ENCODE measurements around the gene TACC2.
"Not testable (repeated sequence)": the region's sequence is repeated elsewhere in the genome, so short reads cannot be mapped to it uniquely, and the experiment has no call there.

Gene TACC2

GRCh38 chr10:122020226-122020625 lies 31.3 kb downstream of the TACC2 start:
- in situ Hi-C loops (cut with HindIII; ENCODE audit: low pct_ligation_motif_present, low pct_unique_long_range_greater_than_20kb, low sequenced_read_pairs), result no loop called here
- no peak for DNase-seq

- DNase-seq, result no peak
- in situ Hi-C loops (cut with HindIII; ENCODE audit: low pct_ligation_motif_present, low pct_unique_long_range_greater_than_20kb, low sequenced_read_pairs), result no loop called here
Observed at GRCh38 chr10:122021379-122021778, 32.4 kb downstream of the TACC2 start.

GRCh38 chr10:122021828-122022227 lies 32.9 kb downstream of the TACC2 start:
- no peak for DNase-seq
- in situ Hi-C loops (cut with HindIII; ENCODE audit: low pct_ligation_motif_present, low pct_unique_long_range_greater_than_20kb, low sequenced_read_pairs), result no loop called here

- DNase-seq, result no peak
- in situ Hi-C loops (cut with HindIII; ENCODE audit: low pct_ligation_motif_present, low pct_unique_long_range_greater_than_20kb, low sequenced_read_pairs), result no loop called here
Observed at GRCh38 chr10:122022276-122022675, 33.3 kb downstream of the TACC2 start.

- DNase-seq; in situ Hi-C loops (cut with HindIII; ENCODE audit: low pct_ligation_motif_present, low pct_unique_long_range_greater_than_20kb, low sequenced_read_pairs): not testable (repeated sequence)
Observed at GRCh38 chr10:122023257-122023656, 34.3 kb downstream of the TACC2 start.

GRCh38 chr10:122029499-122030199 lies 40.7 kb downstream of the TACC2 start:
- DNase-seq, result no peak
- in situ Hi-C loops (cut with HindIII; ENCODE audit: low pct_ligation_motif_present, low pct_unique_long_range_greater_than_20kb, low sequenced_read_pairs), result no loop called here

DNA sequence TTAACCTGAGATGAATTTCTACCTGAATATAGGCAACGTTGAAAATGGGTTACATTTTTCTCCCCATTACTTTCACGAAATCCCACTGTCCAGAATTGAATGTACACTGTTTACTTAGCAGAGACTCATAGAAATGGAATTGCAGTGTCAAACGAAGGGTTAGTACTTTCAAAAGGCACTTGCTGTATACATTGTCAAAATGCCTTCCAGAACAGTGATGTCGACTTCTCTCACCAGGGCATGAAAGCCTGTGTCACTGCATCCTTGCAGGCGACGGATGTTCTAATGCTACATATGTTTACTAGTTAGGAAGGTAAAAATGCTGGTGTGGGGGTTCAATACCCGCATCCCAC lies 41.2 kb downstream of the TACC2 start:
- in situ Hi-C loops (cut with HindIII; ENCODE audit: low pct_ligation_motif_present, low pct_unique_long_range_greater_than_20kb, low sequenced_read_pairs), result no loop called here
- DNase-seq, result no peak

DNA sequence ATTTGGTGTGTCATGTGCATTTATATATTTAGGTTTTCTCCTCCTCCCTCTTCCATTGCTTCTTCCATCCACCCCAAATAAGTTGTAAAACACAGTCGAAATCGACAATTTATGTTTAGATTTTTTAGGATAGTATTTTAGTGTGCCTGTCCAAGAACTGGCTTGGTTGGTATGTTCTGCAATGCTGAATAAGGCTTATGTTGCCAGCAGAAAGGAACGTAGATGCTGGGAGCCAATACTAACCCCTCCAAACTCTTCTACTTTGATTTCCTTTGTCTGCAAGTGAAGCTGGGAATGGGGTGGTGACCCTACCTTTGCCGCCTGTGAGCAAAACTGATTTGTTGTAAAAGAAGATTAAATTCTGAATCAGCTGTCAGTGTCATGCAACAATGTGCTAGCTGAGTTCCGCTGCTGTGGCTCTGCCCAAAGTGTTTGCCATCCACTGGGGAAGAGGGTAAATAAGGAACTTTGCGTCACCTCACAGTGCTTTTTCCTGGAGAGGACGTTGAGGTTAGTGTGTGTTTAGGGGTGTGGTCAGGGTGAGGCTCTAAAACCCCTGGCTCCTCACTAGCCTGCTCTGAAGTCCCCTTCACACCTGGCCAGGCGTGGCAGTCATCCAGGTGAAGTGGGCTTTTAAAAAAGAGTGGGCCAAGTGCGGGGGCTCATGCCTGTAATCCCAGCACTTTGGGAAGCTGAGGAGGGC lies 44.4 kb downstream of the TACC2 start:
- in situ Hi-C loops (cut with HindIII; ENCODE audit: low pct_ligation_motif_present, low pct_unique_long_range_greater_than_20kb, low sequenced_read_pairs), result no loop called here
- DNase-seq, result no peak

- in situ Hi-C loops (cut with HindIII; ENCODE audit: low pct_ligation_motif_present, low pct_unique_long_range_greater_than_20kb, low sequenced_read_pairs), result no loop called here
- peak; percentile 19 for DNase-seq
Observed at GRCh38 chr10:122034149-122034756, 45.3 kb downstream of the TACC2 start.

DNA sequence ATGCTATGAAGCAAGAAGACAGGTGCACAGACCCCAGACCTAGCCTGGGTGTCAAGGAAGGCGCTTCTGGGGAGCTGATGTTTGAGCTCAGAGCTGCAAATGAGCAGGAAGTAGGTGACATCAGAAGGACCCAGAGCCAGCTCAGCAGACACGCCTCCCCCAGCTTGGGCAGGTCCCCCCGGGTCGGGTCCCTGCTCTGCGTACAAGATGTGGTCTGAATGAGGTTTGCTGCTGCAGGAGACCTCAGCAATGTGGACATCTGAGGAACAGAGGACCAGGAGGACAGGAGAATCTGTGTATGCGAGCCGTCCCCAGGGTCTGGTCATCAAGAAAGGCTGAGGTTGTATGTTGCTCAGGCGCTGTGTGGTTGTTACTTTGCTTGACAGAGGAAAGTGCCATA lies 51.8 kb downstream of the TACC2 start:
- in situ Hi-C loops (cut with HindIII; ENCODE audit: low pct_ligation_motif_present, low pct_unique_long_range_greater_than_20kb, low sequenced_read_pairs), result no loop called here
- DNase-seq, result no peak

GRCh38 chr10:122042836-122043235 lies 53.9 kb downstream of the TACC2 start:
- in situ Hi-C loops (cut with HindIII; ENCODE audit: low pct_ligation_motif_present, low pct_unique_long_range_greater_than_20kb, low sequenced_read_pairs), result no loop called here
- no peak for DNase-seq

DNA sequence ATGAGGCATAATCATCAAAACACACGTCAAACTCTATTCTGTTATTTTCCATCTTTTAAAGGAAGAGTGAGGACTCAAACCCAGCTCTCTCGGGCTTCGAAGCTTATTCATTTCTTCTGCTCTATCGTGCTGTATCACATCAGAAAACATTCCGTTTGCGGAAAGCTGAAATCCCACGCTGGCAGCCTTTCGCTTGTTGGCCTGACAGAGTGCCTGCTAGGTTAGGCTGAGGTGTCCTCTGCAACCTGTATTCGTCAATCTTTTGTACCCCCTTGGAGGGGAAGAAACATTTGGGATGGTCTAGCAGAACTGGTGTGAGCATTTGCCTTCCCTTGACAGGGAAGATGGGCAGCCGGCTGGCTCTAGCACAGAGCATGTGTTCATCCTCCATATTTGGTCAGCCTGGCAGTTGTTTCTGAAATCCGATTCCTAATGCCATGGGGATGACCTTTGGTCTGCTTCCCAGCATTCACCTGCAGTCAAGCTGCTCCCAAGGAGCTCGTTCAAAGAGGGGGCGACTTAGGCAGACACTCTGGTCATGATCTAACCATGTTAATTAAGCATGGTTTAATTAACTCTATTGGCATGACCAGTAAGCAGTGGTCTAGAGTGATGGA lies 55.2 kb downstream of the TACC2 start:
- in situ Hi-C loops (cut with HindIII; ENCODE audit: low pct_ligation_motif_present, low pct_unique_long_range_greater_than_20kb, low sequenced_read_pairs), result no loop called here
- DNase-seq, result no peak

GRCh38 chr10:122044713-122045112 lies 55.8 kb downstream of the TACC2 start:
- in situ Hi-C loops (cut with HindIII; ENCODE audit: low pct_ligation_motif_present, low pct_unique_long_range_greater_than_20kb, low sequenced_read_pairs), result no loop called here
- DNase-seq, result no peak

- in situ Hi-C loops (cut with HindIII; ENCODE audit: low pct_ligation_motif_present, low pct_unique_long_range_greater_than_20kb, low sequenced_read_pairs), result no loop called here
- no peak for DNase-seq
Observed at GRCh38 chr10:122045212-122045611, 56.2 kb downstream of the TACC2 start.

- DNase-seq, result no peak
- in situ Hi-C loops (cut with HindIII; ENCODE audit: low pct_ligation_motif_present, low pct_unique_long_range_greater_than_20kb, low sequenced_read_pairs), result no loop called here
Observed at GRCh38 chr10:122047560-122047959, 58.6 kb downstream of the TACC2 start.

- in situ Hi-C loops (cut with HindIII; ENCODE audit: low pct_ligation_motif_present, low pct_unique_long_range_greater_than_20kb, low sequenced_read_pairs), result no loop called here
Observed at GRCh38 chr10:122049076-122049475, 60.1 kb downstream of the TACC2 start.

DNA sequence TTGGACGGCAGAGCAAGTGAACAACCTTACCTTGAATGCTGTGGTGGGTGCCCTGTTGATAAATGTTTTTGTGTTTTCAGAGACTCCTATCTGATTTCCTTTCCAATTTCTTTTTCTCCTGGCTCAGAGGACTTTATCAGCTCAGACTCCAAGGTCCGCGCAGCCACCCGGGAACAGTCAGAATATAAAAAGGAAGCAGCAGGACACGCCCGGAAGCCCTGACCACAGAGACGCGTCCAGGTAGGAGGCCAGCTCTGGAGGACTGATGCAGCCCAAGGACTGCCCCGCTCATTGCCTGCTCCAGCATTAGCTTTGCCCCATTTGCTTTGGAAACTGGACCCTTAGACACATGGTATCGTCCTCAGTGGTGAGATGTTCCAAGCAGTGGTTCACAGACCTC lies 61.3 kb downstream of the TACC2 start:
- DNase-seq, result no peak
- in situ Hi-C loops (cut with HindIII; ENCODE audit: low pct_ligation_motif_present, low pct_unique_long_range_greater_than_20kb, low sequenced_read_pairs), result no loop called here

More at GRCh38 chr10:122049076-122049475, 60.1 kb downstream of the TACC2 start:
- no peak for DNase-seq

DNA sequence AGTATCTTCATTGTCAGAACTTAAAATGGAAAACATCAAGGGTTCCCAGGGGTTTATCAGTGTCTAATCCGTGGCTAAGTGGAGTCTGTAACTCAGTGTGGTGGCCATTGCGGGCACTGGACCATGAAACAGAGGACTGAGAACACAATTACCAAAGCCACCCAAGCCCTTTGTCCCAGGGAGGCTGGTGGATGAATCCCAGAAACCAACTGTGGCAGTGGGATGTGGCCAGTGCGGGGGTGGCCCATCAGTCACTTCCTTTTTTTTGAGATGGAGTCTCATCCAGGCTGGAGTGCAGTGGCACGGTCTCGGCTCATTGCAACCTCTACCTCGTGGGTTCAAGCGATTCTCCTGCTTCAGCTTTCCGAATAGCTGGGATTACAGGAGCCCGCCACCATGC lies 61.8 kb downstream of the TACC2 start:
- in situ Hi-C loops (cut with HindIII; ENCODE audit: low pct_ligation_motif_present, low pct_unique_long_range_greater_than_20kb, low sequenced_read_pairs), result no loop called here
- no peak for DNase-seq

GRCh38 chr10:122051609-122052385 lies 62.8 kb downstream of the TACC2 start:
- peak; percentile 82 for DNase-seq
- in situ Hi-C loops (cut with HindIII; ENCODE audit: low pct_ligation_motif_present, low pct_unique_long_range_greater_than_20kb, low sequenced_read_pairs), result no loop called here

Measured in ACHN (cell line).